Pancreas (tissue), 10 donors: ENCODE data around the gene MACROD1. TPM values are rescaled to one million over a fixed set of nuclear protein-coding genes. Genes with fewer than 3 reads are reported as not detected.

Experiments used
- ATAC-seq, 4 donors: fragments of 200-7000 bp; cut with Tn5 transposase; one replicate each; pipeline versions ENCODE4 v1.8.0 to v1.9.1; 2020; ENCODE audit warnings: mild to moderate bottlenecking in 4 of 4, moderate library complexity in 4 of 4
- DNase-seq, 6 donors: peaks; one replicate each; pipeline ENCODE4 v3.0.0-alpha.2; 2020
- FAIRE-seq: peaks from 2 replicates; lab custom pipeline; 2012; peaks lifted over from hg19 to GRCh38; lab: Jason Lieb, UNC
- H3K27ac ChIP-seq, 4 donors: fragments of 200-600 bp; sonication (generic); 1 replicate in 3 of 4; 2 replicates in 1 of 4; pipeline versions ENCODE4 v1.5.0 to v1.8.0; 2020
- H3K27me3 ChIP-seq, 4 donors: fragments of 200-600 bp; one replicate each; pipeline ENCODE4 v1.8.0; 2021
- H3K36me3 ChIP-seq, 3 donors: fragments of 200-600 bp; sonication (generic) in 1 of 3; one replicate each; pipeline versions ENCODE4 v1.5.0 to v1.8.0; 2020 to 2021
- H3K4me1 ChIP-seq, 3 donors: fragments of 200-600 bp; one replicate each; pipeline ENCODE4 v1.8.0; 2021
- H3K4me3 ChIP-seq, 4 donors: fragments of 200-600 bp; sonication (generic) in 2 of 4; one replicate each; pipeline versions ENCODE4 v1.5.0 to v1.8.0; 2020 to 2021
- H3K9me3 ChIP-seq, 4 donors: fragments of 200-600 bp; one replicate each; pipeline ENCODE4 v1.8.0; 2021
- CTCF ChIP-seq, 4 donors: fragments of 200-600 bp; sonication (generic) in 3 of 4; IDR thresholded peaks; one replicate each; pipeline versions ENCODE4 v1.5.0 to v1.8.0; 2021; ENCODE audit warnings: antibody characterized with exemption in 4 of 4
- WGBS, 2 donors: extraction: QIAGEN DNeasy Blood & Tissue Kit; methylation state at CpG; one replicate each; pipeline ENCODE4 v1.1.7; 2013; 5-methylcytosine and 5-hydroxymethylcytosine counted together
- intact Hi-C, 3 donors: fragments of 100-400 bp; cut with DNase I; formaldehyde crosslinking; loops; one replicate each; pipeline versions ENCODE4 v1.11.1 to v1.14.2; 2022
- polyA plus RNA-seq, 2 donors: library from polyadenylated mRNA; stranded (reverse); fragments of 200-250 nt; gene quantifications; one replicate each; pipeline ENCODE4 v1.2.3, GENCODE V29; 2013
- total RNA-seq, 6 donors: library from RNA; stranded (reverse); fragmentation: NEBNext Ultra II Directional in 4 of 6; extraction: Animal tissue kit (Norgen Biotek cat#: 25700) in 4 of 6; gene quantifications; one replicate each; pipeline versions ENCODE4 v1.2.1 to v1.2.4, GENCODE V29; 2021 to 2023
- donor health status: healthy with polysubstance abuse.
- donor health status: DM: no; HTN: no; CAD: no; lungs with moderate emphysema.
- donor health status: DM: no; HTN: no; CAD: no.
- donor health status: control.
- donor health status: control.
- donor health status: Bipolar disorder and iron deficiency.
- donor health status: DM: yes; HTN: yes; CAD: no.
- donor health status: DM: no; HTN: no; CAD: no.
- donor health status: DM: no; HTN: no; CAD: no.
- donor health status: DM: yes; HTN: yes; CAD: no.

MACROD1 gene
- total and polyA plus RNA-seq, 8 donors, result 26.0 to 126 (median 34.8) TPM

- Histone ChIP-seq H3K27ac (no peak overlapping the region), H3K36me3 (no peaks in the 10 kb centered on the region), H3K27me3 (no peaks in the 10 kb centered on the region), H3K4me1 (peaks cover 13 to 15% (median 15%) of the 10 kb centered on the region in 3 donors), H3K4me3 (no peak overlapping the region), H3K9me3 (no peaks in the 10 kb centered on the region)
- ATAC-seq (no peak), FAIRE-seq (no peak), DNase-seq (no peak)
- TF ChIP-seq CTCF (IDR thresholded peaks at IDR 0.05), result no peak
- 88% methylated on average over 19 of the region's 19 CpGs for WGBS, 2 donors
- intact Hi-C loops, result no loop called here
Measured at GRCh38 chr11:64118876-64119665, 46.8 kb downstream of the MACROD1 start.

- no peak for TF ChIP-seq CTCF (IDR thresholded peaks at IDR 0.05)
- H3K4me3 ChIP-seq, result no peak overlapping the region
- H3K36me3 ChIP-seq, result no peaks in the 10 kb centered on the region
- no peak for DNase-seq
- no peak overlapping the region for H3K27ac ChIP-seq
- H3K4me1 ChIP-seq, result peaks cover 6 to 8% (median 8%) of the 10 kb centered on the region in 3 donors
- 93 to 94% methylated on average over 32 of the region's 32 CpGs for WGBS, 2 donors
- intact Hi-C loops, result no loop called here
- no peaks in the 10 kb centered on the region for H3K27me3 ChIP-seq
- no peaks in the 10 kb centered on the region for H3K9me3 ChIP-seq
- no peak for ATAC-seq
- FAIRE-seq, result no peak
Measured at GRCh38 chr11:64117763-64118459, 48.0 kb downstream of the MACROD1 start.

- FAIRE-seq (no peak), ATAC-seq (no peak), DNase-seq (peak in 1 of 6 donors; percentile 71)
- H3K36me3 ChIP-seq, result no peaks in the 10 kb centered on the region
- intact Hi-C loops, result no loop called here
- 82 to 83% methylated on average over 47 of the region's 47 CpGs for WGBS, 2 donors
- no peak for TF ChIP-seq CTCF (IDR thresholded peaks at IDR 0.05)
- H3K4me3 ChIP-seq, result no peak overlapping the region
- H3K27ac ChIP-seq, result no peak overlapping the region
- no peaks in the 10 kb centered on the region for H3K9me3 ChIP-seq
- no peaks in the 10 kb centered on the region for H3K4me1 ChIP-seq
- H3K27me3 ChIP-seq, result no peaks in the 10 kb centered on the region
Measured at GRCh38 chr11:64115531-64116522, 50.1 kb downstream of the MACROD1 start.

GRCh38 chr11:64114231-64114630, 51.7 kb downstream of the MACROD1 start:
- Histone ChIP-seq H3K27ac (no peak overlapping the region), H3K36me3 (no peaks in the 10 kb centered on the region), H3K4me3 (no peak overlapping the region), H3K4me1 (no peaks in the 10 kb centered on the region), H3K9me3 (no peaks in the 10 kb centered on the region), H3K27me3 (no peaks in the 10 kb centered on the region)
- intact Hi-C loops, result no loop called here
- WGBS, 2 donors, result 90 to 96% methylated on average over 2 of the region's 2 CpGs
- DNase-seq, result no peak
- TF ChIP-seq CTCF (IDR thresholded peaks at IDR 0.05), result no peak
- no peak for ATAC-seq
- no peak for FAIRE-seq
